SH-SY5Y (cell line): Measurements from ENCODE around the gene TOGARAM1.

ENCODE experiments used
- GATA2 ChIP-seq: IDR thresholded peaks from 2 replicates; pipeline ENCODE4 v1.6.1; 2011; ENCODE audit warnings: mild to moderate bottlenecking, low read depth, low read length
- GATA3 ChIP-seq: IDR thresholded peaks from 2 replicates; pipeline ENCODE4 v1.6.1; 2011; ENCODE audit warnings: low read depth, mild to moderate bottlenecking, low read length, moderate library complexity

DNA sequence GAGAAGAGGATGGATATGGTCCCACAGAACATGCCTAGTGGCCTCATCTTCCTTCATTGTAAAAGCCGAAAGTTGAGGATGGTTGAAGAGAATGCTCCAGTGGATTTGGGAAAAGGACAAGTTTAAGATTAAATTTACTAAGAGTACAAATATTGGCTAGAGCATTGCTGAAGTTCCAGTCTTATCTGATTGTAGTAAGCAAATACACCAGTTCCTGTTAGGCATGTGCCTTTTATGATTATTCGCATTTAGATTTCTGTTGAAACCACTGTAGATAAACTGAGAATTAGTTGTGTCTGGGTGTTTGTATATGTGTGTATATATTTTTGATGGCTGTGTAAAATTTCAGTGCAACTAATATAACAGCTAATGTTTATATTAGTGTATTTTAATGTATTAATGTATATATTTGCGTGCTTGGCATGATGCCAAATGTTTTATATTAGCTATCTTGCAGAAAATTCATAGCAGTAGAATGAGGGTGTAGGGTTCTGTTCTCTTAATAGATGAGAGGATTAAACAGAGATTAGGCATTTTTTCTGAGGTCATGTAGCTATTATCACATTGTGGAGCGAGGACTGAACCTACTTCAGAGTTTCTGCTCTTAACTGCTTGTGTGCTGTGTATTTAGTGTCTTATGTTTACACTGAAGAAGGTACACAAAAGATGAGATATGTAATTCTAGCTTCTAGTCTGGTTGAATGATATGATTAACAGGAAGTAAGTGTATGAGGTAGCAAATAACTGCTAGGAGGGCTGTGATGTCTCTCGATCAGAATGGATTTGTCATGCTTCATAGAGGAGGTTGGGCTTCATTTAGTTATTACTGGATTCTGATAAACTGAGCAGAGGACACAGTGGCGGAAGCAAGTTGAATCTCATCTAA, 151.1 kb downstream of the TOGARAM1 start:
- TF ChIP-seq GATA3 (no peak), GATA2 (no peak)
